Fibroblast of upper back skin (primary cell): ENCODE data around the gene INKA2.

Experiments used
- DNase-seq: peaks from one replicate; pipeline ENCODE4 v3.0.0-alpha.2; 2013

Gene INKA2

GRCh38 chr1:111695801-111696200 lies 43.4 kb downstream of the INKA2 start:
- DNase-seq = no peak

GRCh38 chr1:111691886-111692285 lies 47.3 kb downstream of the INKA2 start:
- DNase-seq = no peak

GRCh38 chr1:111690306-111690617 lies 48.9 kb downstream of the INKA2 start:
- peak; percentile 98 for DNase-seq
